ENCODE data around the gene SCN11A.

- TF ChIP-seq CTCF (IDR thresholded peaks at IDR 0.05; ENCODE audit: low read length) = no peak
- no peak for TF ChIP-seq EZH2phosphoT487 (IDR thresholded peaks at IDR 0.05; ENCODE audit: low read length)
Observed at GRCh38 chr3:39088456-39088855, 36.7 kb upstream of the SCN11A start.

Measured in MM.1S (cell line).